GM18498 (cell line): ENCODE data around the gene KCNA2.

Experiments used
- ATAC-seq: cut with Tn5 transposase; IDR thresholded peaks from one replicate; pipeline ENCODE4 v1.9.1; 2021; ENCODE audit warnings: mild to moderate bottlenecking, moderate library complexity; ENCODE audit not compliant: unreplicated experiment

KCNA2 gene

GRCh38 chr1:110572751-110573150, 33.4 kb downstream of the KCNA2 start:
- no peak for ATAC-seq

- ATAC-seq = no peak
These were observed 35.3 kb downstream of the KCNA2 start for GRCh38 chr1:110570901-110571300.

GRCh38 chr1:110570307-110570706, 35.9 kb downstream of the KCNA2 start:
- ATAC-seq = no peak

DNA sequence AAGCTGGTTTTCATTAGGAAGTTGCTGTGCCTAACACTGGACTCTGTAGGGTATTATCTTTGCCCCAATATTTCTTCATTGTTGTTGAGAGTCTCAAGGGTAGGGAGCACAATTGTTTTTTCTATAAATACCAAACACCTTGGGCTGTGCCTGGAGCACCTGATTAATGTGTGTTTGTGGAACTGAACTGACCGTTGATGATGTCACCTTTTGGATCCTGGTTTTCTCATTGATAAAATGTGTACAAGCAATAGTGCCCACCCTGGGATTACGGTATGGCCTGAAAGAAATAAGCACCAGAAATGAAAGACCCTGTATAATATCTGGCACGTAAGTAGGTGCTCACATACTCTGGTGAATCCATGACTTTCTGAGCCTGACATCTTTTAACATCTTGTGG, 39.3 kb downstream of the KCNA2 start:
- no peak for ATAC-seq

DNA sequence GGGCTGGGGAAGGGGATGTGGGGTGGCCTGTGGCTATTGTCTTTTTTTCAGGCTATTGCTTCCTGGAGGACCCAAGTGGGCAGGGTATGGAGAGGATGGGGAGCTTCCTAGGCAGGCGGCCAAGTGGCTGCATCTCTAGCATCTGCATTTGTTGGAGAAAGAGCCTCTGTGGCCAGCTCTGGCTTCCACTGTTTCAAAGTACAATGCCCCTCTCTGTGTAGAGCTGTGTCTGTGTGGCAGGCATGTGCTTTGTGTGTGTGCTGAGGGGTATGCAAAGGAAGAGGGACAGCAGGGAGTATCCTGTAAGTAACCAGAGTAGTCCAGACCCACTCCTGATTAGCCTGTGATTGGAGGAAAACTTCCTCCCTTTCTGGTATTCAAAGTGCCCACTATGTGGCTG, 40.6 kb downstream of the KCNA2 start:
- ATAC-seq = no peak

DNA sequence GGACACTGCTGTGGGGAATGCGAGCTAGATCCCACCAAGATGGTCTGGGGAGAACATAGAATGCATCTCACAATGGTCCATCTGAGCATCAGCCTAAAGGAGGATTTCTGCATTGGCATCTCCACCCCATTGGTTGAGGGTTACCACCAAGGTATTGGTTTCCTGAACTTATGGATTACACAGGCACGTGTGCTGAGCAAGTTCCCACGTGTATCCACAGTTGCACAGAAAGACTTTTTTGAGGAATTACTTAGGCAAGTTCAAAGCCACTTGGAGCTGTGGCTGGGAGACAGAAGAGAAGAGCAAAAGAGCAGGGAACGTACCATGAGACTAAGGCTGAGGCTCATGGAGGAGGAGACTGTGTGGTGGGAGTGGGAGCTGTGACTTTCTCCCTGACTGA, 43.1 kb downstream of the KCNA2 start:
- ATAC-seq = no peak

DNA sequence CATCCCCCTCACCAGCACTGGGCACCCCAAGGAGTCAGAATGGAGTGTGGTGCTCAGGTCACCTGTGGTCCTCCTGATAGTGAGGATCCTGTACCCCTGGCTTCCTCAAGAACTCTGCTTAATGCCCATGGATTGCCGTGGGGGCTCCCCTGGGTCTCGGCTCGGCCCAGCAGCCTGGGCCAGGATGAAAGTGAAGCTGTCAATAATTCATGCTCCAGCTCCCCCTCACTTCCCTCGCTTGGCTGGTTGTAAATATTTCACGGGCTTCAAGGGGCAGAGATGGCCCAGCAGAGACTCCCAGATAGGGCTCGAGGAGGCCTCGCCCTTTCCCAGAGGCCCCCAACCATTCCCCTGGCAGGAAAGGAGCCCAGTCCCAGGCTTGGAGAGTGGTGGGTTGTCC, 44.6 kb downstream of the KCNA2 start:
- no peak for ATAC-seq

- no peak for ATAC-seq
These were observed 47.0 kb downstream of the KCNA2 start for GRCh38 chr1:110559157-110559556.

DNA sequence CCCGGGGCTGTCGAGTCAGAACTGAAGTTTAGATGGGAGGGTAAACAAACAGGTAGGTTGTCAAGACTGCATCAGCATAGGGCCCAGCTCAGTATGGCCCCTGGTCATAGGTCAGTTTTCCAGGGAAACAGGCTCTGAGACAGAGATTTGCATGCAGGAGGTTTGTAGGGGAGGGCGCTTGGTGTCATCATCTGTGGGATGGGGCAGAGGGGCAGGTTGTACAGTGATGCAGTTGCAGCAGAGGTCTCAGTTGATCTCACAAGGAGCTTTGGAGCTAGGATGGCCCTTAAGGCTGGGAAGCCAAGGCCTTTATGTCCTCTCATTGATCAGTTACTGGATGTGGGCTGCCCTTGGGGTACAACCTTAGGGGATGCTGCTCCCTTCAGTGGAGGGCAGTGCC, 48.7 kb downstream of the KCNA2 start:
- ATAC-seq = no peak

- no peak for ATAC-seq
These were observed 49.7 kb downstream of the KCNA2 start for GRCh38 chr1:110556471-110556807.

DNA sequence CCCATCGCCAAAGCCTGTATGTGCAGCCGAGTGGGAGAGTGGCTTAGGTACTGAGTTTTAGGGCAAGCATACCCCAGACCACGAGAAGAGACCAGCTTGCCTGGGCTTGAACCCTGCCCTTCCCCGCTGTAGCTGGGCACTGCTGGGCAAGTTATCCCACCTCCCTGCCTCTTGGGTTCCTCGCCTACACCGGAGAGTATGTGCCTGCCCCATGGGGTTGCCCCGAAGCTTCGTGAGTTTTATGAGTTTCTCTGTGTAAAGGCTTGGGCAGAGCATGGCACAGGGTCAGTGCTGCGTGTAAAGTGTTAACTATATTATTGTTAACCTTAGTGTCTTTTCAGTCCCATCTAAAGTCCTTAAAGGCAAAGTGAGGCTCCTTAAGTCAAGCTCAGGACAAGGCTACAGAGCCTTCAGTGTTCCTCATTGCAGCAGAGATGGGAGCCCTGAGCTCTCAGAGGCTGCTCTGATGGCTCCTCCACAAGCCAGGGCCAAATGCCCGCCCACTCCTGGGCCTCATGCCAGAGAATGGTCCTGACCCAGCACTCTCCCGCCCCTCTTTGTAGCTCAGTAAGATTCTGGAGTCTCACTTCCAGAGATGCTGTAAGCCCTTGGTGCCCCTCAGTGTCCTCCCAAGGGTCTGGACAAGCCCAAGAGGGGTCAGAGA, 50.2 kb downstream of the KCNA2 start:
- no peak for ATAC-seq

GRCh38 chr1:110554871-110555801, 51.0 kb downstream of the KCNA2 start:
- ATAC-seq = no peak

GRCh38 chr1:110551278-110551809, 54.8 kb downstream of the KCNA2 start:
- ATAC-seq = no peak

GRCh38 chr1:110549831-110550230, 56.3 kb downstream of the KCNA2 start:
- ATAC-seq = no peak

DNA sequence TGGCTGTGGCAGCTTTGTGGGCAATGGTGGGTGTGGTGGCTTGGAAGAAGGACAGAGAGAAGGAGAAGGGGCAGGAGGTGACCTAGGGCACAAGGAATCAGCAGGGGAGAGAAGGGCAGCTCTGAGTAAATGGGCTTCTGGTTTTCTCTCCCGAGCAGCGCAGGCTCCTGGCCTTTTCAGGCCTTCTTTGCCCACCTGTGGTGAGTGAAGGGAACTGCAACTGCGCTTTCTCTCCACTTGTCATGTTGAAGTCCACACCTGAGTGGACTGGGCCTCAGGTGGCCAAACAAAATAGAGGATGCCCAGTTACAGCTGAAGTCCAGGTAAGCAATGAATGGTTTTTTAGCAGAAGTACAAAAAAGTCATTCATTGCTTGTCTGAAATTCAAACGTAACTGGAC, 57.8 kb downstream of the KCNA2 start:
- no peak for ATAC-seq

DNA sequence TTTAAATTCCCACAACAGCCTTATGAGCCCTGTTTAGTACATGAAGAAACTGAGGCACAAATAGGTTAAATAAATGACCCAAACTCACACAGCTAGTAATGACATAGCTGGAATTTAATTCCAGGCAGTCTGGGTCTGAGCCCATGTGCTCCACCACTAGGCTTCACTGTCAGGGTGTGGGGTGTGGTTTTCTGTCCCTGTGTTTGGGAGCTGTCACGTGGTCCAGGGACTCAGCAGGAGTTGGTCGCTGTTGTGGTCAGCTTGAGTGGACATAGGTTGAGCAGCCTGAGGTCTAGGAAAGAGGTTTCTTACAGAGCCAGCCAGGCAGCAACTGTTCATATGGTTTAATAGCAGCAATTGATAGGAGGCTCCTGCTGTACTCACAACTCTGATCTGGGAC, 59.1 kb downstream of the KCNA2 start:
- no peak for ATAC-seq

DNA sequence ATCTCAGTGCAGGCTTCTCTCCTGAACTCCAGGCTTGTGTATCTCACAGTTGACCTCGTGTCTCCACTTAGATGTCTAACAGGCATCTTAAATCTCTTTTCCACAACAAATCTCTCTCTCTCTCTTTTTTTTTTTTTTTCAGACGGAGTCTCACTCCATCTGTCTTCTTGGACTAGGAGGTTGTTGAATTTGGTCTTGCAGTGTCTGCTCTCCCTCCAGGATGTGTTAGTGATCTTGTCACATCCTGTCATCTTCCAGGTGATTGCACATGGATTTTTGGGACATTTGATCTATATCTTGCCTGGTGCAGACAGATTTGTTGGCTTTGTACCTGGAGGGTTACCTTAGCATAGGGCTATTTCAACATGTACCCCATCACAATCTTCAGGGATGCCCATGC, 60.7 kb downstream of the KCNA2 start:
- no peak for ATAC-seq

GRCh38 chr1:110544753-110545152, 61.4 kb downstream of the KCNA2 start:
- ATAC-seq = no peak
